ENCODE measurements around the gene ELMO2. TPM values are rescaled to one million over a fixed set of nuclear protein-coding genes. Genes with fewer than 3 reads are reported as not detected.
A peak's percentile ranks its signal among the peaks of the same experiment; 100 is the strongest.

The ELMO2 gene, protein sequence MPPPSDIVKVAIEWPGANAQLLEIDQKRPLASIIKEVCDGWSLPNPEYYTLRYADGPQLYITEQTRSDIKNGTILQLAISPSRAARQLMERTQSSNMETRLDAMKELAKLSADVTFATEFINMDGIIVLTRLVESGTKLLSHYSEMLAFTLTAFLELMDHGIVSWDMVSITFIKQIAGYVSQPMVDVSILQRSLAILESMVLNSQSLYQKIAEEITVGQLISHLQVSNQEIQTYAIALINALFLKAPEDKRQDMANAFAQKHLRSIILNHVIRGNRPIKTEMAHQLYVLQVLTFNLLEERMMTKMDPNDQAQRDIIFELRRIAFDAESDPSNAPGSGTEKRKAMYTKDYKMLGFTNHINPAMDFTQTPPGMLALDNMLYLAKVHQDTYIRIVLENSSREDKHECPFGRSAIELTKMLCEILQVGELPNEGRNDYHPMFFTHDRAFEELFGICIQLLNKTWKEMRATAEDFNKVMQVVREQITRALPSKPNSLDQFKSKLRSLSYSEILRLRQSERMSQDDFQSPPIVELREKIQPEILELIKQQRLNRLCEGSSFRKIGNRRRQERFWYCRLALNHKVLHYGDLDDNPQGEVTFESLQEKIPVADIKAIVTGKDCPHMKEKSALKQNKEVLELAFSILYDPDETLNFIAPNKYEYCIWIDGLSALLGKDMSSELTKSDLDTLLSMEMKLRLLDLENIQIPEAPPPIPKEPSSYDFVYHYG
- 10 to 100 TPM; 35.0 to 37.6 TPM for total RNA-seq

DNA sequence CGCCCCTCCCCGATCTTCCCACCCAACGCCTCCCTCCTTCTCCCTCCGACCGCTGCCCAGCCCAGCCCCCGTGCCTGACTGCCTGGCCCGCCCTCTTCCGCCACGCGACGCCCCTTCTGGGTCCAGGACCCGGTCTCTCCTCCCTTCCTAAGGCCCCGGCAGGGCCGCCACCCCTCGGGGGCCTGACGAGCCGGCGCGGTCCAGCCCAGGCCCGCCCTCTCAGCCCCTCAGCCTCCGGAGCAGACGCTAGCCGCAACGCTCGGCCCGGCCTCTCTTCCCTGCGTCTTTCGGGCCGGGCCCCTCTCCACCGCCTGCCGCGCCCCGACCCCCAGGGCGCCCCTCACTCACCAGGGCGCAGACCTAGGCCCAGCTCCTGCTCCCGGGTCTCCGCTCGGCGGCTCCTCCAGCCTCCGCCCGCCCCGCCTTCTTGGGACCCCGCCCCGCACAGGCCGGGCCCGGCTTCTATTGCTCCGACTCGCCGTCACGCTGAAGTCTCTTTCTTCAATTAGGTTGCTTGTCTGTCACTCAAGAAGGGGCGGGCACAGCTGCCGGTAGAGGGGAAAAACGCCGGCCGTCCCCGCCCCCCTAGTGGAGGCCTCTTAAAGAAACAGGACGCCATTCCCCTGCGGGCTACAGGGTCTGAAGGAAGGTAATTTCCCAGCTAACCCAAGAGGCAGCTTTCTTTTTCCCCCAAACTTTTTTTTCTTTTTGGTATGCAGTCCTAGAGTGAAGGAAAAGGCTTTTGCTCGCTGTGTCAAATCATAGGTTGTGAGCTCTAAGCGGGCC is at the start of gene ELMO2:
TSS of gene ELMO2 (minus strand) at position 416 of the 786 bp plus-strand sequence. CDS start 12,133 bp downstream, outside the sequence.
- intact Hi-C loops (cut with DNase I), result no loop called here
- TF ChIP-seq, protein P1, sequence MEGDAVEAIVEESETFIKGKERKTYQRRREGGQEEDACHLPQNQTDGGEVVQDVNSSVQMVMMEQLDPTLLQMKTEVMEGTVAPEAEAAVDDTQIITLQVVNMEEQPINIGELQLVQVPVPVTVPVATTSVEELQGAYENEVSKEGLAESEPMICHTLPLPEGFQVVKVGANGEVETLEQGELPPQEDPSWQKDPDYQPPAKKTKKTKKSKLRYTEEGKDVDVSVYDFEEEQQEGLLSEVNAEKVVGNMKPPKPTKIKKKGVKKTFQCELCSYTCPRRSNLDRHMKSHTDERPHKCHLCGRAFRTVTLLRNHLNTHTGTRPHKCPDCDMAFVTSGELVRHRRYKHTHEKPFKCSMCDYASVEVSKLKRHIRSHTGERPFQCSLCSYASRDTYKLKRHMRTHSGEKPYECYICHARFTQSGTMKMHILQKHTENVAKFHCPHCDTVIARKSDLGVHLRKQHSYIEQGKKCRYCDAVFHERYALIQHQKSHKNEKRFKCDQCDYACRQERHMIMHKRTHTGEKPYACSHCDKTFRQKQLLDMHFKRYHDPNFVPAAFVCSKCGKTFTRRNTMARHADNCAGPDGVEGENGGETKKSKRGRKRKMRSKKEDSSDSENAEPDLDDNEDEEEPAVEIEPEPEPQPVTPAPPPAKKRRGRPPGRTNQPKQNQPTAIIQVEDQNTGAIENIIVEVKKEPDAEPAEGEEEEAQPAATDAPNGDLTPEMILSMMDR (IDR thresholded peaks at IDR 0.05), result peak in 5 of 7 experiments; percentile 17 to 57 (median 44)
- TF ChIP-seq POLR2A (IDR thresholded peaks at IDR 0.05), result peak in 1 of 3 donors; percentile 57
- Histone ChIP-seq H3K27ac (peak within 1 kb of the TSS; percentile 88 to 95 (median 92)), H3K4me1 (peaks cover 62% of the 10 kb centered on the region), H3K9me3 (no peaks in the 10 kb centered on the region), H3K4me3 (peak within 1 kb of the TSS; percentile 75 to 76), H3K36me3 (replicated peaks in 1 of 2; ENCODE audit: insufficient read depth in 1 of 2, low read depth in 2 of 2) (no peaks in the 10 kb centered on the region), H3K27me3 (no peaks in the 10 kb centered on the region)
- 0 to 1% methylated on average over 18 to 60 of the region's 60 CpGs for WGBS, 2 donors
- peak; percentile 90 for ATAC-seq
- peak; percentile 98 to 99 (median 98) for DNase-seq

DNA sequence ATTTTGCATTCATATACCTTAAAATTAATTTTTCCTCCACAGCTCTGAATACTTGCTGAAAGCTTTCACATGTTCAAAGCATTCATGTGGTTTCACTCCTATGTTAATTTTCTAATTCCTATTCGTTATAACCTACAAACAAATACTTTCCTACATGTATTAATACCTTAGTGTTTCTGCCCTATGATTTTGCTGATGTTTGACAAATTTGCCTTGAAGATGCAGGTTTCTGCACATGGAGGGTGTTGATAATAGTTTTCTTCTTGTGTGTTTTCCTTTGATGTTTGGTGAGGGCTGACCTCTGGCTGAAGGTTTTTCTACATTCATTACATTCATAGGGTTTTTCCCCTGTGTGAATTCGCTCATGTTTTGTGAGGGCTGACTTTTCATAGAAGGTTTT is 49.3 kb upstream of the ELMO2 start:
- Histone ChIP-seq H3K4me3 (no peak overlapping the region), H3K27ac (no peak overlapping the region), H3K36me3 (replicated peaks in 1 of 2; ENCODE audit: insufficient read depth in 1 of 2, low read depth in 2 of 2) (no peaks in the 10 kb centered on the region), H3K9me3 (no peaks in the 10 kb centered on the region), H3K27me3 (no peaks in the 10 kb centered on the region), H3K4me1 (peaks cover 6% of the 10 kb centered on the region)
- TF ChIP-seq, protein P1 (IDR thresholded peaks at IDR 0.05), result no peak
- TF ChIP-seq POLR2A (IDR thresholded peaks at IDR 0.05), result no peak
- 70 to 85% methylated on average over 2 of the region's 2 CpGs for WGBS, 2 donors
- intact Hi-C loops (cut with DNase I), result no loop called here
- DNase-seq, result no peak
- ATAC-seq, result no peak

DNA sequence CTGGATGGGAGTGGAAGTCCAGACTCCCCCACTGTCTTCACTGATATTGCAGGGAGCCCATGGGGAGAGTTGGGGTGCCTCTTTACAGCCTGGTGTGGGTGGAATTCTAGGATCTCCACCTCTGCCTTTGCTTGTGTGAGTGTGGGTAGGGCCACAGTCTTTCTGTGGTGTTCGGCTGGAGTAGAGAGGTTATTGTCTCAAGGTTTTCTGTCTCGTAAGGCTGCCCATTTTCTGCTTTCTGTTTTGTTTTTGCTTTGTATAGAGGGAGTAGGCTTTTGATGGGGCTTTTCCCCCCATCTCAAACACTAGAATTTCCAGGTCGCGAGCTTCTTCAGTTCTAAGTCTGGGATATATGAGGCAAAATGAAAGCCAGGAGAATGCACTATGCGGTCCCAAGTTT is 40.4 kb upstream of the ELMO2 start:
- no peak overlapping the region for H3K27ac ChIP-seq
- no peaks in the 10 kb centered on the region for H3K27me3 ChIP-seq
- H3K4me3 ChIP-seq, result no peak overlapping the region
- intact Hi-C loops (cut with DNase I), result no loop called here
- WGBS, 2 donors, result 87 to 89% methylated on average over 5 of the region's 5 CpGs
- DNase-seq, result no peak
- no peaks in the 10 kb centered on the region for H3K4me1 ChIP-seq
- H3K36me3 ChIP-seq (replicated peaks in 1 of 2; ENCODE audit: insufficient read depth in 1 of 2, low read depth in 2 of 2), result no peaks in the 10 kb centered on the region
- H3K9me3 ChIP-seq, result no peaks in the 10 kb centered on the region
- TF ChIP-seq, protein P1 (IDR thresholded peaks at IDR 0.05), result no peak
- no peak for ATAC-seq

DNA sequence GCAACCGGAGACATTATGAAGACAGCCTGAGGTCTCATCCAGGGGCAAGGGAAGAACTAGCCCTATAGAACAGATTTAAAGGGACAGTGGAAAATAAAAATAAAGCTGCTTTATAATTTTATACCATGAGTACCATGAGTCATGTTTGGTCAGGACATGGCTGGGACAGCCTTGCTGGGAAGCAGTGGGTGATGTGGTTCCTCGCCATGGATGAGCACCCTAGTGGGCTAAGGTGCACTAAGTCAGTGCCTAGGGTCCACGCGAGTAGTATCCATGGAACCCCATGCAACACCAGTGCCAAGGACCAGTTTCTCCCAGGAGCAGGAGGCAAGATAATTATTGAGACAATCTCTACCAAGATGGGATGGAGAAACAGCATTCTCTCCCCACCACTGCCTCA is 33.4 kb upstream of the ELMO2 start:
- 84 to 85% methylated on average over 4 of the region's 4 CpGs for WGBS, 2 donors
- Histone ChIP-seq H3K36me3 (replicated peaks in 1 of 2; ENCODE audit: insufficient read depth in 1 of 2, low read depth in 2 of 2) (no peaks in the 10 kb centered on the region), H3K27me3 (no peaks in the 10 kb centered on the region), H3K4me1 (no peaks in the 10 kb centered on the region), H3K27ac (no peak overlapping the region), H3K9me3 (no peaks in the 10 kb centered on the region), H3K4me3 (no peak overlapping the region)
- ATAC-seq, result no peak
- no peak for TF ChIP-seq POLR2A (IDR thresholded peaks at IDR 0.05)
- TF ChIP-seq, protein P1 (IDR thresholded peaks at IDR 0.05), result no peak
- intact Hi-C loops (cut with DNase I), result no loop called here
- no peak for DNase-seq
